HG03039 (cell line): Measurements from ENCODE around the gene LGALS8.
"Not testable (repeated sequence)": the region's sequence is repeated elsewhere in the genome, so short reads cannot be mapped to it uniquely, and the experiment has no call there.

Experiments used
- ATAC-seq: cut with Tn5 transposase; IDR thresholded peaks from one replicate; pipeline ENCODE4 v1.9.1; 2021; ENCODE audit warnings: mild to moderate bottlenecking, moderate library complexity; ENCODE audit not compliant: unreplicated experiment

The LGALS8 gene

GRCh38 chr1:236523704-236524141 is at the start of gene LGALS8:
Gene LGALS8 (plus strand): TSS chr1:236523982. CDS start chr1:236526071, 2,089 bp downstream.
- peak; percentile 66 for ATAC-seq

GRCh38 chr1:236476019-236476418 is 47.8 kb upstream of the LGALS8 start:
- no peak for ATAC-seq

- no peak for ATAC-seq
These were observed 42.9 kb upstream of the LGALS8 start for GRCh38 chr1:236480758-236481436.

GRCh38 chr1:236484310-236484971 is 39.3 kb upstream of the LGALS8 start:
- no peak for ATAC-seq

- no peak for ATAC-seq
These were observed 37.3 kb upstream of the LGALS8 start for GRCh38 chr1:236486356-236487002.

GRCh38 chr1:236489161-236489560 is 34.6 kb upstream of the LGALS8 start:
- not testable (repeated sequence) for ATAC-seq

GRCh38 chr1:236489710-236490377 is 33.9 kb upstream of the LGALS8 start:
- ATAC-seq, result no peak

- ATAC-seq, result no peak
These were observed 32.2 kb upstream of the LGALS8 start for GRCh38 chr1:236491469-236492136.

GRCh38 chr1:236492378-236492777 is 31.4 kb upstream of the LGALS8 start:
- ATAC-seq, result no peak

GRCh38 chr1:236494082-236494481 is 29.7 kb upstream of the LGALS8 start:
- no peak for ATAC-seq

GRCh38 chr1:236494586-236495466 is 29.0 kb upstream of the LGALS8 start:
- no peak for ATAC-seq

GRCh38 chr1:236495467-236496112 is 28.2 kb upstream of the LGALS8 start:
- no peak for ATAC-seq

- no peak for ATAC-seq
These were observed 25.9 kb upstream of the LGALS8 start for GRCh38 chr1:236497908-236498307.

GRCh38 chr1:236501093-236501492 is 22.7 kb upstream of the LGALS8 start:
- ATAC-seq, result no peak

GRCh38 chr1:236502579-236502971 is 21.2 kb upstream of the LGALS8 start:
- ATAC-seq, result no peak

- ATAC-seq, result no peak
These were observed 20.7 kb upstream of the LGALS8 start for GRCh38 chr1:236502972-236503639.

- ATAC-seq, result not testable (repeated sequence)
These were observed 19.4 kb upstream of the LGALS8 start for GRCh38 chr1:236504338-236504737.

- ATAC-seq, result no peak
These were observed 16.6 kb upstream of the LGALS8 start for GRCh38 chr1:236507022-236507700.
